GM12873 (cell line): ENCODE measurements around the gene VAC14.

ENCODE experiments used
- TF ChIP-seq, protein P1 (sequence below): IDR thresholded peaks from 2 replicates; pipeline ENCODE4 v1.5.1; 2012; ENCODE audit warnings: low read depth, mild to moderate bottlenecking, moderate library complexity, low read length, control low read depth; ENCODE audit not compliant: insufficient read depth; ENCODE audit errors: missing control alignments

VAC14 gene

DNA sequence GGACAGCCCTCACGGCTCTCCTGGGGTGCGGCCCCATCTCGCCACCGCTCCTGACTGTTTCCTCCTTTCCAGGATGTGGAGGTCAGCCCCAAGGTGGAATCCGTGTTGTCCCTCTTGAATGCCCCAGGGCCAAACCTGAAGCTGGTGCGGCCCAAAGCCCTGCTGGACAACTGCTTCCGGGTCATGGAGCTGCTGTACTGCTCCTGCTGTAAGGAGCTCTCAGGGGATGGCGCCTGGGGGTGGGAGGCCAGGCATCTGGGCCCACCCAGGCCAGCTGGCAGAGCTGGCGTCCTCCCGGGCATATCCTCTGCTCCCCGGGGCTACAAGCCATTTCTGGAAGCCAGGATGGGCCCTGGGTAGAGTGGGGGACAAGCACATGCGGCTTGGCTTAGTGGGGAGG lies 141.4 kb downstream of the VAC14 start:
- TF ChIP-seq, protein P1, sequence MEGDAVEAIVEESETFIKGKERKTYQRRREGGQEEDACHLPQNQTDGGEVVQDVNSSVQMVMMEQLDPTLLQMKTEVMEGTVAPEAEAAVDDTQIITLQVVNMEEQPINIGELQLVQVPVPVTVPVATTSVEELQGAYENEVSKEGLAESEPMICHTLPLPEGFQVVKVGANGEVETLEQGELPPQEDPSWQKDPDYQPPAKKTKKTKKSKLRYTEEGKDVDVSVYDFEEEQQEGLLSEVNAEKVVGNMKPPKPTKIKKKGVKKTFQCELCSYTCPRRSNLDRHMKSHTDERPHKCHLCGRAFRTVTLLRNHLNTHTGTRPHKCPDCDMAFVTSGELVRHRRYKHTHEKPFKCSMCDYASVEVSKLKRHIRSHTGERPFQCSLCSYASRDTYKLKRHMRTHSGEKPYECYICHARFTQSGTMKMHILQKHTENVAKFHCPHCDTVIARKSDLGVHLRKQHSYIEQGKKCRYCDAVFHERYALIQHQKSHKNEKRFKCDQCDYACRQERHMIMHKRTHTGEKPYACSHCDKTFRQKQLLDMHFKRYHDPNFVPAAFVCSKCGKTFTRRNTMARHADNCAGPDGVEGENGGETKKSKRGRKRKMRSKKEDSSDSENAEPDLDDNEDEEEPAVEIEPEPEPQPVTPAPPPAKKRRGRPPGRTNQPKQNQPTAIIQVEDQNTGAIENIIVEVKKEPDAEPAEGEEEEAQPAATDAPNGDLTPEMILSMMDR, result no peak

GRCh38 chr16:70658921-70659320 lies 142.0 kb downstream of the VAC14 start:
- TF ChIP-seq, protein P1, result no peak

DNA sequence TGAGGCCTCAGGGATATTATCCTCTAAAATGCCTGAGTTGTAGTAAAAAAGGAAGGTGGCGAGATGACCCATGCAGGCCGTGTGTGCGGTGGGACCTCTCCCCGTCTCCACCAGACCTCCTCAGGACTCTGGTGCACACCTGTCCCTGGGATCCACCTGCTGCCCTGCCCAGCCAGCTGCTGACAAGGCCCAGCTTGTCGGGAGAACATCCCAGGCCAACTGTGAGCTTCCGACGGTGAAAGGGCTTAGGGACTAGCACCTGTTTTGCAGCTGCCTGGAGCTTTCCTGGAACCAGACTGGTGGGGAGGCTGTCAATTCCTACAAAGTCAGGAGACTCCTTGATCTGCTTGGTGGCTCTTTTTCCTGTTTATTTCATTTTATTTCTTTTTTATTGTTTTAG lies 143.0 kb downstream of the VAC14 start:
- TF ChIP-seq, protein P1, result no peak

GRCh38 chr16:70656712-70657263 lies 144.2 kb downstream of the VAC14 start:
- TF ChIP-seq, protein P1, result no peak

DNA sequence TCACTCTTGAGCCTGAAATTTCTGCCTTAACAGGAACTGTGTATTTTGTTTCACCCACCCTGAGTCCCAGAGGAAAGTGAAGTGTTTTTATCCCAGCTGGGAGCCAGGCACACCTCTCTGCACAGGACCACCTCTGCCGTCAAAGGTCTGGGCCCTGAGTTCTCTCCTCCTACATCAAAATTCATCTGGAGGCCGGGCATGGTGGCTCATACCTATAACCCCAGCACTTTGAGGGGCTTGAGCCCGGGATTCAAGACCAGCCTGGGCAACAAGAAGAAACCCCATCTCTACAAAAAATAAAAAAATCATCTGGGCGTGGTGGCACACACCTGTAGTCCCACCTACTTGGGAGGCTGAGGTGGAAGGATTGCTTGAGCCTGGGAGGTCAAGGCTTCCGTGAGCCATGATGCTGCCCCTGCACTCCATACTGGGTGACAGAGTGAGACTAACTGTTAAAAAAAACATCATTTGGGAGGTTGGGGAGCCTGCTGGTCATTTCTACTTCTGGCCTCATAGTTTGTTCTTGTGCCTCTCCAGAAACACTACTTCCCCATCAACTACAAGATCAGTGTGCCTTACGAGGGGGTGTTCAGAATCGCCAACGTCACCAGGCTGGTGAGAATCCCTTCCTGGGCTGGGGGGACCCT lies 144.8 kb downstream of the VAC14 start:
- TF ChIP-seq, protein P1, result no peak

DNA sequence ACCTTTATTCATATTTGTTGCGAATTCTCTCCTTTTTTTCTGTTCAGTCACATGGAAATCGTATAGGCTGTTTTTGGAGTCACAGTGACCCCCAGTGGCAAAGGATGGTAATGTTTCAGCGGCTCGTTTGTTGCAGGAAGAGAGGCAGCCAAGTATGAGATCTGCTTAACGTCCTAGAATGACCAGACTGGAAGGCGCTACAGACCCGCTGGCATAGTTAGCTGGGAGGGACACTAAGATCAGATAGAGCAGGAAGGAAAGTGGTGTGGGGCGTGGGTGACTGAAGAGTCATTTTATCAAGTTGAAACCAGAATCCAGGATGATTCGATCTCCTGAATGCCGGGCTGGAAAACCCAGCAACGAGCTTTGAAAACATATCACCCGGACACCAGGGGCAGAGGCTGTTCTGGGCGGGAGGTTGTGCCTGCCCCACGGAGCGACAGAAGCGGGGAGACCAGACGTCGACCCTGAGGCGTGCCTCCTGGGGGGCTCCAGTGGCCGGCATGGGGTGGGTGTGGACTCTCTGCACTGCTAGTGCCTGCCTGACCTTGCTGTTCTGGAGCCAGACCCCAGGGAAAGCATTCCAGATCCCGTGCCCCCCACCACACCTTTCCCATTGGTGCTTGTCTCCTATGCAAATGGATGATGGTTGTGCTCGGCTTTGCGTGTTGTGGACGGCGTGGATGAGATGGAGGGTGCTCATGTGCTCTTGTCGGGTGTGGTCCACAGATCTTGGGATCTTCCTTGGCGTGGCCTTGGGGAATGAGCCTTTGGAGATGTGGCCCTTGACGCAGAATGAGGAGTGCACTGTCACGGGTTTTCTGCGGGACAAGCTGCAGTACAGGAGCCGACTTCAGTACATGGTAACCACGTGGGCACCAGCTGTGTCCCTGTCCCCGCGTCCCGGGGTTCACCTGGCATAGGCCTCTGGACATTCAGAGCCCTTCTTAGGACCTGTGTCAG lies 146.9 kb downstream of the VAC14 start:
- TF ChIP-seq, protein P1, result peak; percentile 80

DNA sequence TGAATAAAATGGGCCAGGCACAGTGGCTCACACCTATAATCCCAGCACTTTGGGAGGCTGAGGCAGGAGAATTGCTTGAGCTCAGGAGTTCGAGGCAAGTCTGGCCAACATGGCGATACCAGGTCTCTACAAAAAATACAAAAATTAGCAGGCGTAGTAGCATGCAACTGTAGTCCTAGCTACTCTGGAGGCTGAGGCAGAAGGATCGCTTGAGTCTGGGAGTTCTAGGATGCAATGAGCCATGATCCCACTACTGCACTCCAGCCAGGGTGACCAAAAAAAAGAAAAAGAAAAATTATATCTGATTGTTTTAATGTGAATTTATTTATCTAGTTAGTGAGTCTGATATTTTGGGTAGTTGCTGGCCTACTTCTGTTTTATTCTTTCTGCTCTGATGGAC lies 147.6 kb downstream of the VAC14 start:
- TF ChIP-seq, protein P1, result no peak
